GM21528 (cell line): ENCODE results near the gene HIVEP3.
A peak's percentile ranks its signal among the peaks of the same experiment; 100 is the strongest.

ENCODE experiments used
- ATAC-seq: cut with Tn5 transposase; IDR thresholded peaks from one replicate; pipeline ENCODE4 v1.9.1; 2021; ENCODE audit warnings: mild to moderate bottlenecking, moderate library complexity; ENCODE audit not compliant: unreplicated experiment, low FRiP score

HIVEP3 gene

GRCh38 chr1:41768583-41768982, 150.1 kb downstream of the HIVEP3 start:
- ATAC-seq, result no peak

DNA sequence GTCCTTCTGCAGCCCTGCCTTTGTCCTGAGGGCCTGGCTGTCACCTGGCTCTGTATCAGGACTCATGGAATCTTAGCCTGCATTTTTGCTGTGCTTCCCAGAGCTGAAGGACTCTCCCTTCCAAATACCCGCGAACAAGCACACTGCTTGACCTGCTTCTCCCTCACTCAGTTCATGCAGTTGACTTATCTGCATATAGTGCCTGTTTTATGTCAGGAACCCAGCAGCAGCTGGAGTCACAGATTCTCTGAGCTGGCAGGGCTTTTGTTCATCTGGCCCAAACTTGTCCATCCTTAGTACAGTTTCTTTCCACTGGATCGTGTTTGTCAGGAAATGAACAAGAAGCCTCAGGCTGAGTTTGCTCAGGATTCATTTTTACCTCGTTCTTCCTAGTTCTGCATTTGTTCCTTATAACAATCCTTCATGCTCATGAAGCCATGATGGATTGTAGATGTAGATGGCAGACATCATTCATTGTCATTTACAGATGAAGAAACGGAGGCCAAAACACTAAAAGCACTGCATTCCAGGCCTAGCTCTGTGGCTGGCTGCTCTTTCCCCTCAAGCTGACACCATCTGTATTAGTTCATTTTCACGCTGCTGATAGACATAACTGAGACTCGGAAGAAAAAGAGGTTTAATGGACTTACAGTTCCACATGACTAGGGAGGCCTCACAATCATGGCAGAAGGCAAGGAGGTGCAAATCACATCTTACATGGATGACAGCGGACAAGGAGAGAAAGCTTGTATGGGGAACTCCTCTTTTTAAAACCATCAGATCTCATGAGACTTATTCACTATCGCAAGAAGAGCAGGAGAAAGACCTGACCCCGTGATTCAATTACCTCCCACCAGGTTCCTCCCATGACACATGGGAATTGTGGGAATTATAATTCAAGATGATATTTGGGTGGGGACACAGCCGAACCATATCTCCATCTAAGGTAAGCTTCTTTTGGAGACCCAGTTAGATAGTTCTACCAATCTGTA, 150.9 kb downstream of the HIVEP3 start:
- no peak for ATAC-seq

DNA sequence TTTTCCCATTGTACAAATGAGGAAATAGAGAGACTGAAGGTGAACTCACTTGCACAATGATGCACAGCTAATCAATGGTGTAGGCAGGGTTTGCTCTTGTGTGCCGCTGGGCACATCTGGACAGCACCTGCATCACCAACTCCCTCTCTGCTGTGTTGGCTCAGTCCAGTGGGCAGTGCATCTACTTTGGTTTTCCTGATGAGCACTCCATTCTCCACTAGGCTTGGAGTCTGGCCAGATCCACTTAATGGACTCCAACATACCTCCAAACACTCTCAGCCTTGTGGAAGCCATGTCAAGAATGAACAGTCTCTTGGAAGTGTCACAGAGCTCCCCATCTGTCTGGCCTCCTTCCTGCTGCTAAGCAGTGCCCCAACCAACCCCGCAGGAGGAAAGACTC, 152.2 kb downstream of the HIVEP3 start:
- ATAC-seq, result no peak

DNA sequence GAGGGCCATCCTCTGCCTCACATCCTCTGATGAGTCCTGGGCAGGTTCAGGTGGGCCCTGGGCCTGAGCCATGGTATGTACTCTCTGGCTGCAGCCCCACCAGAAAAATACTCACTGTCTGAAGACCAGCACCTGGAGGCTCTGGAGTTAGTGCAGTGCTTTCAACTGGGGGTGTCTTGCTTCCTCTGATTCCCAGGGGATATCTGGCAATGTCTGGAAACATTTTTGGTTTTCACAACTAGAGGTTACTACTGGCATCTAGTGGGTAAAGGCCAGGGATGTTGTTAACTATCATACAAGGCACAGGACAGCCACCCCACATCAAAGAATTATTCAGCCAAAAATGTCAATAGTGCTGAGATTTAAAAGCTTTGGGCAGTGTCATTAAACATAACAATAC, 152.7 kb downstream of the HIVEP3 start:
- no peak for ATAC-seq

DNA sequence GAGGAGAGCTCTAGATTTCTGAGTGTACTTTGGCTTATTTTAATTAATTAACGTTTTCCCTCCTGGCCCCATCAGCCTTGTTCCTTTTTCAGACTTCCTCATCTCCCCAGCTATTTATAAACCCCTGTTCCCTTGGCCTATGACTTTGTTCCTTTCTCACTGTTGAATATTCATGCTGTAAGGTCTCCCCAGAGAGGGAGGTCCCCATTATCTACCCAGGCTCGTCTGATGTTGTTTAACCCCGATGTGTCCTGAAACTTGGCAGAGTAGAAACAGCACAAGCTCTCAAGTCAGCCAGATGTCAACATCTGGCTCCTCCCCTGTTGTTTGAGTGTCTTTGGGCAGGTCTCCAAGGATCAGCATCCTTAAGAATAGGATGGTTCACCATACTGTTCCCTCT, 153.6 kb downstream of the HIVEP3 start:
- no peak for ATAC-seq

DNA sequence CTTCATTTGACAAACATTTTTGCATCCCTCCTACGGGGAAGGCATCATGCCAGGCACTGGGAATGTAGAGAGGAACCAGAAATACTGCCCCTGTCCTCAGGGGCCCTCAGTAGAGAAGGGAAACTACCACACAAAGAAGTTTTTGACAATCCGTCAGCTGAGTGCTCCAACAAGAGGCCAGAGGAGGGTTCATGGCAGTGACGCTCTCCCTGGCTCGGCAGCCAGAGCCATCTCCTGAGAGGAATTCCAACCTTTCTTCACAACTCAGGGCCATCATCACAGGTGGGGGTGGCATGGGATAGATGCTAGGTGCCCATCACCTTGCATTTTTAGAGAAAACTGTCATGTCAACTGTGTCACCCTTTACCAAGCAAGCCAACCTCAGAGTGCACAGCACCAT, 154.1 kb downstream of the HIVEP3 start:
- ATAC-seq, result no peak

DNA sequence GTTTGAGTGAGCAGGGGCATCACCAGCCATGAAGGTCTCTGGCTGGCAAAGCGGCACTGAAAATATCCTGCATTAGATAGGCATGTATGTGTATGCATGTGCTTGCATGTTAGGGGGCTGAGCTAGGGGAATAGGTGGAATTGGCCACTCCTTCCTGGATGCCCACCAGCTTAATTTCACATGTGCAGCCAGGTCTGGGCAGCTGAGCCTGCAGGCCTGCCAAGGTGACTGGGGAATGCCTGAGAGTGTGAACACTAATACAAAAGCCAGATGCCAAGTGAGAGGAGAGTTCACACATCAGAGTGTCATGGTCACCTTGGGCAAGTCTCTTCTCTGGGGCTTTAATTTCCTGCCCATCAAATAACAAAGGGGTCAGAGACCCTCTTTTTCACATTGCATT, 155.9 kb downstream of the HIVEP3 start:
- no peak for ATAC-seq

- no peak for ATAC-seq
Measured at GRCh38 chr1:41762251-41762650, 156.5 kb downstream of the HIVEP3 start.

DNA sequence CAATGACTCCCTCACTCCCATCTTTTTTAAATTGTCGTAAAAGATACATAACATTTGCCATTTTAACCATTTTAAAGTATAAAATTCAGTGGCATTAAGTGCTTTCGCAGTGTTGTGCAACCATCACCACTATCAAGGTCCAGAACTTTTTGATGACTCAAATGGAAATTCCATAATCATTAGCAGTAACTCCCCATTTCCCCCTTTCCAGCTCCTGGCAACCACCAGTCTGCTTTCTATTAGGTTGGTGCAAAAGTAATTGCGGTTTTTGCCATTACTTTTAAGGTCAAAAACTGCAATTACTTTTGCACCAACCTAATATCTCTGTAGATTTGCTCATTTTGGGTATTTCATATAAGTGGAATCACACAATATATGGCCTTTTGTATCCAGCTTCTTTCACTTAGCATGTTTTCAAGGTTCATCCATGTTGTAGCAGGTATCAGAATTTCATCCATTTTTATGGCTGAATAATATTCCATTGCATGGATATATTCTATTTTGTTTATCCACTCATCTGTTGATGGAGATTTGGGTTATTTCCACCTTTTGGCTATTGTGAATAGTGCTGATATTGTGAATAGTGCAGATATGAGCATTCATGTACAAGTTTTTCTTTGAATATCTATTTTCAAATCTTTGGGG, 159.7 kb downstream of the HIVEP3 start:
- no peak for ATAC-seq

GRCh38 chr1:41758500-41758899, 160.2 kb downstream of the HIVEP3 start:
- ATAC-seq, result no peak

- no peak for ATAC-seq
Measured at GRCh38 chr1:41754540-41754939, 164.2 kb downstream of the HIVEP3 start.

DNA sequence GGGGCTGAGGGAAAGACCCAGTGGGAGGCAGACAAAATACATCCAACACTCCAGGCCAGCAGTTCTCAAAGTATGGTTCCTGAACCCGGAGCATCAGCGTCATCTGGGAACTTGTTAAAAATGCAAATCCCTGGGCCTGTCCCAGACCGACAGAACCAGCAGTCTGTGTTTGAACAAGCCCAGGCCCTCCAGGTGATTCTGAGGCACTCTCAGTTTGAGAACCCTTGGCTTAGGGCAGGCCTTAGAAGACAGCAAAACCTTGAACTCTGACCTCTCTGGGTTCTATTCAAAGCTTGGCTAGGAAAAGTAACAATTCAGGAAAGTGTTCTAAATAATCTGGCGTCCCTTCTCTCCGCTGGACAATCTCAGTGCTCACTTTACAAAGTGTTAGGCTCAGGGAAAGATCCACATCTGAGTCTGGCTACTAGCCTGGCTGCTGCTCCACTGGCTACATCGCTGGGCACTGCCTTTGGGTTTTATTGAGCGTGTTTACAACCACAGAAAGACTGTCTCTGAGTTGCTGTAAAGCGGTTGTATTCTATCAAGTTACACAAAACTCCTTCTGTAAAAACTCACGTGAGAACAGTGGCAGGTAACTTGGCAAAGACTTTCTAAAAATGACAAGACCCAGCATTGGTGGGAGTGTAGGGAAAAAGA, 166.1 kb downstream of the HIVEP3 start:
- no peak for ATAC-seq

DNA sequence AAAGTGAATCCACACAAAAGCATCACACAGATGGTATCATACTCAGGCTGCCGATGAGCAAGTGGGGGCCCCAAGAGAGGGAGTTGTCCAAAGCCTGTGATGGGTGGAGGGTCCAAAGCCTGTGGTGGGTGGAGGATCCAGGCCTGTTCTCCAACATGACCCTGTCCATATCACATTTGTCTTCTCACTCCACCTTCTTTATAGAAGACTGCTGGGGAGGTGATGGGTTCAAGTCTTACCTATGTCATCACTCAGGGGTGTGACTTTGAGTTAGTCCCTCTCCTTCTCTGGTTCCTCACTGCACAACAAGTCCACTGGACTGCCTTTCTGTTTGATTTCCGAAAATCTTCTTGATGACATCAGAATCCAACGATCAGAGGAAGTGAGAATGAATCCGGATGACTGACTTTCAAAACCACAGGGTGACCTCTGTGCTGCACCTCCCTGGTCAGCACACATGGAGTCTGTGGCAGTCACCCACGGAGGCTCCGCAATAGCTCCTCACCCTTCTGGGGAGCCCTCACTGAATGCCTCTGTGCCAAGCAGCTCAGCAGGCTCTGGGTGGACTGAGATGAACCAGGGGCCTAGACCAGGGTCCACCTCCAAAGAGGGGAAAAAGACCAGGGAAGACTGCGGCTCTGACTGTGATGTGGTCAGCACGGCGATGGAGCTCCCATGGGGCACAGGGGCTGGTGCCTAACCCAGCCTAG, 166.8 kb downstream of the HIVEP3 start:
- peak; percentile 42 for ATAC-seq

GRCh38 chr1:41749991-41750745, 168.6 kb downstream of the HIVEP3 start:
- ATAC-seq, result no peak

DNA sequence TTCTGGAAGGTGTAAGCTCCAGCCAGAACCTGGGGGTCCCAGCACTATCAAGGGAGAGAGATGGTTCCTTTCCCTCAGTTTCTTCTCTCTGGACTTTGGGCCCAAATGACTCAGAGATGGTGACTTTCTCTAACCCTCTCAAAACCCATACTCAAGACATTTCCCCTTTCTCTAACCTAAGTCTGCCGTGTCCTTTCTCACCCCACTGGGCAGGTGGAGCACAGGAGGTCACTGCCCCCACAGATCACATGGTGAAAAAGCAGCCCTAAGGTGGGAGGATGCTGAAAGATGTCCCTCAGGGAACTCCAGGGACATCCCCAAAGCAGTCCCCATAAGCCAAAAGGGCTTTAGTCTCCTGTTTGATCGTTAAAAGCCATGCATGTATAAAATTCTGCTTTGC, 173.7 kb downstream of the HIVEP3 start:
- no peak for ATAC-seq

DNA sequence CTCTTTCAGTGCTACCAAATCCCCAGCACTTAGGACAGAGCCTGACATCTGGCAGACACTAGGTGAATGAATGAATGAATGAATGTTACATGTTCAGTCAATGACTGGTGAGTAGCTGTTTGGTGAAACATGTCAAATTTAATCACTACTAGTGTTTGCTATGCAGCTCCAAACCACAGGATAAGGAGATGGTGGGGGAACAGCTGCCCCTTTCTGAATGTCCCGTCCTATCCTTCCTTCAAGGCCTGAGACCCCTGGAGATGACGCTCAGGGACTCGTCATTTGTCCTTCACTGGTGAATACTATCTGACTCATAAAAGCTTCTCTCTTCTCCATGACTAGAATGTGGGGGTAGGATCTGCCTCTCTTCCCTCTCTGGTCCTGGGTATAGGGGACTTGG, 175.4 kb downstream of the HIVEP3 start:
- no peak for ATAC-seq

DNA sequence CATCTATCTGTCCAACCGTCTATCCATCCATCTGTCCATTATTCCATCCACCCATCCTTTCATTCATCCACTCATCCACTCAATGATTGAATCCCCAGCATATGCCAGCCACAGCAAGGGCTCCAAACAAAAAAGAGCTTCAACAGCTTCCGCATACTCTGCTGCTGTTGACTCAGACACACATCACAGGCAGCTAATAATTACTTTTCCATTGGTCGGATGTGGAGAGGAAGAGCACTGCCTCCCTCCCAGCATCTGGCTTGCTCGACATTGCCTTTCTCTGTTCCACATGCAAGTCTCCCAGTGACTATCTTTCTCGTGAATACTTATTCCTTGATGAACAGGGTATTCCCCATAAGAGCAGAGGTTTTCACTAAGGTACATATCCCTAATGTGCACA, 176.5 kb downstream of the HIVEP3 start:
- no peak for ATAC-seq

- ATAC-seq, result no peak
Measured at GRCh38 chr1:41741244-41741643, 177.5 kb downstream of the HIVEP3 start.

- no peak for ATAC-seq
Measured at GRCh38 chr1:41740630-41741239, 178.0 kb downstream of the HIVEP3 start.

DNA sequence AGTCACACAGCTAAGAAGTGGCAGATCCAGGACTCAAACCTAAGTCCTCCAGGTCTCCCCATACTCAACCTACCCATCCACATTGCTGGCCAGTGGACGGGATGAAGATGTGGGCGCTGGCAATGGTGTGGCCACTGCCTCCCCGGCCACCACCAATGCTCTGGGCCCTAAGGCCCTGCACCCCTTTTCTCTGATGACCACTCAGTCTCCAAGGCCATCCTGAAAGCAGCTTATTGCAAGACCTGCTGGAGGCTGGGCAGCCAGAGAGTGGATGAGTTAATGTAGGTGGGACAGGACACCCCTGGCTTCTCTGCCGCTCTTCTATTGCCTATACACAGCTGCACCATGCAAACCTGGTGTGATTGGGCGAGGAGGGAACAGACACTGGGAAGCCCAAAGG, 178.7 kb downstream of the HIVEP3 start:
- no peak for ATAC-seq
